Body of pancreas (tissue), 4 donors: ENCODE measurements around the gene PRXL2A.

Experiments
- CTCF ChIP-seq, 7 experiments: fragments of 450-650 bp in 4 of 7; fragments of 200-600 bp in 3 of 7; sonication (generic) in 3 of 7; IDR thresholded peaks; one replicate each; pipeline ENCODE4 v1.5.1; 2016 to 2019; ENCODE audit warnings: antibody characterized with exemption in 7 of 7
- POLR2A ChIP-seq, 3 donors: fragments of 450-650 bp; IDR thresholded peaks; one replicate each; pipeline ENCODE4 v1.6.1; 2016; ENCODE audit warnings: antibody characterized with exemption in 3 of 3, mild to moderate bottlenecking in 2 of 3

DNA sequence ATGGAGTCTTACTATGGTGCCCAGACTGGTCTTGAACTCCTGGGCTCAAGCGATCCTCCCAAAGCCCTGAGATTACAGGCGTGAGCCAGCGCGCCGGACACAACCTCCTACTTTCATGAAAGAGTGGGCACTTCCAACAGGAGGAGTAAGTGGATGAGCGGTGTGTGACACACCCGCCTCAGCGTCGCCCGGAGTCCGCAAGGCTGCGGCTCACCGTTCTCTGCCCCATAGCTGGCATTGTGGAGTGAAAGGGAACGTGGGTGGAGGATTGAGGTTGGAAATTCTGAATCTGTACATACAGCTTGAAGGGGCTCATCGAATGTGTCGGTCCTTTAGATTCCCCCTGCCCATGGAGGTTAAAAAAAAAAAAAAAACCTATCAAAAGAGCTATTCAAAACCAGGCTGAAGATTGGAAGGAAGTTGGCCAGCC, 524 bp upstream of the PRXL2A start:
- TF ChIP-seq CTCF (IDR thresholded peaks at IDR 0.05) (no peak), POLR2A (IDR thresholded peaks at IDR 0.05) (no peak)
